Stimulated activated memory B cell treated with anti-CD40 and anti-IgM and Interleukin-4, amounts not matched to agents 10 μg/mL and 1 μg/mL and 100 μg/mL, for 72 hours (primary cell): ENCODE results near the gene CD200R1.

Source experiments
- ATAC-seq: fragments of 150-1000 bp; cut with Tn5 transposase; 2 replicates; pipeline ENCODE4 v1.10.0; 2021
- H3K27ac Mint-ChIP-seq: one replicate; pipeline ENCODE4 v1.8.0; 2022; ENCODE audit warnings: mild to moderate bottlenecking, mixed read lengths
- H3K27me3 Mint-ChIP-seq: one replicate; pipeline ENCODE4 v1.8.0; 2022; ENCODE audit warnings: mixed read lengths
- H3K36me3 Mint-ChIP-seq: one replicate; pipeline ENCODE4 v1.8.0; 2022; ENCODE audit warnings: mixed read lengths
- H3K4me1 Mint-ChIP-seq: one replicate; pipeline ENCODE4 v1.8.0; 2022; ENCODE audit warnings: mixed read lengths
- H3K4me3 Mint-ChIP-seq: one replicate; pipeline ENCODE4 v1.8.0; 2022; ENCODE audit warnings: mild to moderate bottlenecking, moderate library complexity, mixed read lengths
- H3K9me3 Mint-ChIP-seq: one replicate; pipeline ENCODE4 v1.8.0; 2022; ENCODE audit warnings: mixed read lengths

CD200R1 gene, protein sequence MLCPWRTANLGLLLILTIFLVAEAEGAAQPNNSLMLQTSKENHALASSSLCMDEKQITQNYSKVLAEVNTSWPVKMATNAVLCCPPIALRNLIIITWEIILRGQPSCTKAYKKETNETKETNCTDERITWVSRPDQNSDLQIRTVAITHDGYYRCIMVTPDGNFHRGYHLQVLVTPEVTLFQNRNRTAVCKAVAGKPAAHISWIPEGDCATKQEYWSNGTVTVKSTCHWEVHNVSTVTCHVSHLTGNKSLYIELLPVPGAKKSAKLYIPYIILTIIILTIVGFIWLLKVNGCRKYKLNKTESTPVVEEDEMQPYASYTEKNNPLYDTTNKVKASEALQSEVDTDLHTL

DNA sequence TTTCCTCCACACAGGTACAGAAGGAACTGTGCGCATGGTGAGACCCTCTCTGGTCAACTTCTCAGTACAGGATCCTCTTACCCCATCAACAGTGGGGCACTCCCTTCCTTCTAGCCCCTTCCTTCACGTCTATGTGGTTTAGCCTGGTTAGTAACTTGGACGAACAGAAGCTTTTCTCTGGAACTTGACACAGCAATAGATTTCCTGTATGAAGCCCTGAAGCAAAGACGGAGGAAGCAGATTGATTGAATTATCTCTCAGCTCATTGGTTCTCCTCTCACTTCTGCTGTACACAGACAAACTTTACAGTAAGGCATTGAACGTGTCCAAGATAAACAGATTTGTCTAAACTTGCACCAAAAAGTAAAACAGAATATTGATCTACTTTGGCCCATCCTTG lies at the start of gene CD200R1:
Gene CD200R1, minus strand, starts transcription at position 210 of the 400 bp plus-strand sequence. CDS start 246 bp downstream, outside the sequence.
- peak; percentile 26 for ATAC-seq
- Mint-ChIP-seq H3K4me1 (peaks cover 79% of the 10 kb centered on the region), H3K9me3 (no peaks in the 10 kb centered on the region)

DNA sequence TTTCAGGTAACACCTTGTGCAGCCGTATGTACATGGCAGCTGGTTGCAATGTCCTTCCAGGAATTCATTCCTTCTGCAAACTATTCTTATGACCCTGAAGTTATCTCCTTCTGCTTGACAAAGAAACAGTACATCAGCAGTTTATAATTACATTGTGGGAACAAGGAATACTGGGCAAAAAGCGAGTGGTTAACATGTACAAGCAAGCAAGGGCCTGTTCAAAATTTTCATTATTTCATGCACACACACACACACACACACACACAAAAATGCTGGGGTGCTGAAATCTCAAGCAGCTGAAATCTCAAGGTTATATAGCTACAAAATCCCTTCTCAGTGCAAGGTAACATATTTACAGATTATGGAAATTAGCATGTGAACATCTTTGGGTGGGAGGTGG lies 46.6 kb upstream of the CD200R1 start:
- ATAC-seq = no peak
- no peak overlapping the region for H3K4me3 Mint-ChIP-seq
- peaks cover 12% of the 10 kb centered on the region for H3K36me3 Mint-ChIP-seq
- H3K27me3 Mint-ChIP-seq = no peaks in the 10 kb centered on the region
- no peaks in the 10 kb centered on the region for H3K9me3 Mint-ChIP-seq
- no peak overlapping the region for H3K27ac Mint-ChIP-seq
- H3K4me1 Mint-ChIP-seq = peaks cover 35% of the 10 kb centered on the region

More for the DNA sequence above, at the start of gene CD200R1:
- Mint-ChIP-seq H3K4me3 (peak within 1 kb of the TSS; percentile 93), H3K36me3 (no peaks in the 10 kb centered on the region), H3K27me3 (no peaks in the 10 kb centered on the region), H3K27ac (peak within 1 kb of the TSS; percentile 94)

DNA sequence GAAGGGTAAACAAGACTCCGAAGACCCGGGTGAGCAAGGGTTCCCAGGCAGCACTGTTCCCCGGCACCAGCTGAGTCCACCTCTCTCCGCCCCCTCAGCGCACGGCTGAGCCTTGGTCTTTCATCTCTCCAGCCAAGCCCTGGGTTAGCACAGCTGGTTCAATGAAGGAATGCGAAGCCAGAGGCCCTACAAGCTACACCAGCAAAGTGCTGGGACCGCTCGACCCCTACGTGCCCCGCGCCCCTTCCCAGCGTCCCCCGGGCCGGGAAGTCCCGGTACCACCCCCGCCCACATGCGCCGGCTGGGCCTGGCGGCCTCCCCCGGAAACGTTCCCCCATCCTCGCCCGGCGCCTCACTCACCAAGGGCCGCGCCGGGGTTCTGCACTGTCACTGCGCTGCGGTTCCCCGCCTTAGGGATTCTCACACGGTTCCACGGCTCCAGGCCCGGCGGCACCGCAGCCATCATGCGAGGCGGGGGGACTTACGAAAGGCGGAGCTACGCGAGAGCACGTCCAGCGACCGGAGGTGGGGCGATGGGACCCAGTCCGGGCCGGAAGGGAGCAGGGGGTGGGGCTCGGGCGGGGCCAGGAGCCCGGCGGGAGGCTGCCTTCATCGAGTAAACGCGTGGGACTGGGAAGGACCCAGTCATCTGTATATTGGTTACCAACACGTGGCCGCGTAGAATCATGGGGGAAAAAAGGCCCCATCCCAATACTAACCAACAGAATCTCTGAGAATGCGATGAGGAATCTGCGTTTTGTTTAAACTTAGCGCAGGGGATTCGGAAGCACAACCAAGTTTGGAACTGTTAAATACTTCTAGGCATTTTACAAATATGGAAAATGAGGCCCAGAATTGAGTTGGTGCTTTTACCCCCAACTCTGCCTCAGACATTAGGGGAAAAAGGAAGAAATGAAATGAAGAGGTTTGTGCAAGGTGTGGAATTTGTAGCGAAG lies 44.6 kb upstream of the CD200R1 start:
- Mint-ChIP-seq H3K4me1 (peaks cover 53% of the 10 kb centered on the region), H3K36me3 (peaks cover 28% of the 10 kb centered on the region), H3K4me3 (peak overlapping the region; percentile 86)

DNA sequence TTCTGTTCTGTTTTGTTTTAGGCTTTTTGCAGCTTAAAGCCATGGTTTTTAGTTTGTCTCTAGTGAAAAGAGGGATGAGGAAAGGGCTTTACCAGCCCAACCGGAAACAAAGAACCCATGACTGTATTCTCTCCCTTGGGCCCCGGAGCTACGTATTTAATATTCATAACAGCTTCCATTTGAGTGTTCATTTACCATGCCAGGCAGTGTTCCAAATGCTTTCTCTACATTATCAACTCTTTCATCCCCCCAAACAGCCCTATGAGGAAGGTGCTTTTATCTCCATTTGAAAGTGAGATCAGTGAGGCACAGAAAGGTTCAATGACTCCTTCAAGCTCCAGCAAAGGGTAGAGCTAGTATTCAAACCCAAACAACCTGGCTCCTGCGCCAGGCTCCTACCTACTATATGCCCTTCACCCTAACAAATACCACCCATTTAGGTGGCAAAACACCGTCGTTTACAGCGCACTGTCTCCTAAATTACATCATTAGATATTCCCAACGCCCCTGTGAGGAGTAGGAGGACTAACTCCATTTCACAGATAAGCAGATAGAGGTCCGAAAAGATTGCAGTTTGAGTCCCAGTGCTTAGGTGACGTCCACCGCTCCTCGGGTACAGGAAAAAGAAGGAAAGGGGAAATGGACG lies 43.8 kb upstream of the CD200R1 start:
- Mint-ChIP-seq H3K9me3 (no peaks in the 10 kb centered on the region), H3K4me1 (peaks cover 56% of the 10 kb centered on the region), H3K27me3 (no peaks in the 10 kb centered on the region), H3K4me3 (peak overlapping the region; percentile 86), H3K36me3 (peaks cover 27% of the 10 kb centered on the region), H3K27ac (peak overlapping the region; percentile 88)
- no peak for ATAC-seq

More for the DNA sequence above, 44.6 kb upstream of the CD200R1 start:
- Mint-ChIP-seq H3K27me3 (no peaks in the 10 kb centered on the region), H3K27ac (peak overlapping the region; percentile 88), H3K9me3 (no peaks in the 10 kb centered on the region)
- peak; percentile 97 for ATAC-seq

DNA sequence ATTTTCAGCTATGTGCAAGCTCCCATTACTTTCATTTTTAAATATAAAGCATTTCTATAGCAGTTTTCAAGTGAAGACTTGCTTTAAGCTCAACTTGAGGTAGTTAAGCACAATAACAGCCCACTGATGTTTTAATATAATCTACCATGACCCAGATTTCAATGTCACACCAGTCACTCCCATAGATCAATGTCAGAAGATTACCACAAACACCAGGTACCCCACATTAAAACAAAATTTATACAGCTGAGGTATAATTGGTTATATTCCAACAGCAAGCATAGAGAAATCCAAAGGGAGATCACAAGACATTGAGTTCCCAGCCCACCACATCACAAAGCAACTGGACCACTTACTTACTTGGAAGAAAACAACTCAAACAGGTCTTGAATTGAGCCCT lies 38.7 kb upstream of the CD200R1 start:
- Mint-ChIP-seq H3K4me1 (peaks cover 51% of the 10 kb centered on the region), H3K27ac (peak overlapping the region; percentile 48), H3K36me3 (peaks cover 49% of the 10 kb centered on the region), H3K27me3 (no peaks in the 10 kb centered on the region), H3K4me3 (no peak overlapping the region), H3K9me3 (no peaks in the 10 kb centered on the region)
- ATAC-seq = no peak

DNA sequence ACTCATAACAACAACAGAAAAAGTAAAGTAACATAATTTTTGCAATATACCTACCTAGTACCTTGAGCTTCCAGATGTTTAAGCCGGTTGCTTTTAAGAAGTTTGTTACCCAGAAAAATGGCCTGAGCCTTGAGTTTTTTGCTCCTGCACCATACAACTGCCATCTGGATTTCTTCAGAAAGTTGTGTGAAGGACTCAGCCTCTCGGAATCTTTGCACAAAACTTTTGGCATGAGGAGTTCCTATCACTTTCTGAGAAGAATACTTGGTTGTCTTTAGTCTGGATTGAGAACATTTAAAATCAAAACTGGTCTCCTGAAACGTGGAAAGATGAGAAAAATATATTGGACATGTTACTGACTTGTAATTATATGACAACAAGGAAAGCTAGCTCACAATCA lies 33.2 kb upstream of the CD200R1 start:
- H3K4me3 Mint-ChIP-seq = no peak overlapping the region
- peaks cover 71% of the 10 kb centered on the region for H3K36me3 Mint-ChIP-seq
- H3K27ac Mint-ChIP-seq = peak overlapping the region; percentile 47
- no peaks in the 10 kb centered on the region for H3K9me3 Mint-ChIP-seq
- H3K4me1 Mint-ChIP-seq = peaks cover 13% of the 10 kb centered on the region
- H3K27me3 Mint-ChIP-seq = no peaks in the 10 kb centered on the region
- ATAC-seq = no peak

DNA sequence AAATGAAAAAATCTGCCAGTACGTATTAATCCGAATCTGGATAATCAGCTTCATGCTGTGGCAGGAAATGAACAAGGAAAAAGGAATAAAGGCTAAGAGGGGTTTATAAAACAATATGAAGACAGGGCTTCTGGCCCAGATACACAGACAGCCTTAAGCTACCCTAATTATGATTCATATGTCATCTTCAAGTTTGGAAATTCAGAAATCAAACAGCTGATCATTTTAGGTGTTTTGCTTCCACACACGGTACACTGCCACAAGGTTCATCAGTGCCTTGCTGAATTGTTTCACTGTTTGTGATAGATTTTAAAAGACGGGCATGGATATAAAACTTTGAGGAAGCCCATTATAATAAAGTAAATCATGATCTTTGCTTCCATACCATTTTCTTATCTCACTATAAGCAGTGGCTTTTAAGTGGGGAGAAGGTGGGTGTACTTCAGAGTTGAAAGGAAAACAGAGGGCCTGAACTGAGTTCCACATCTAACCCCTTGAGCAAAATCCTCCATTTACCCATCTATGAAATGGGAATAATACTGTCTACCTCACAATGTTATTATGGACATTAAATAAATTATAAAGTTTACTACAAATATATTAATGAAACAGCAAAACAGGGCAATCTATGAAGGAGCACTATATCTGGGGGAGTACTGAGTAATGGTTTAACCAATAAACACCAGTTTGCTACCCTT lies 31.6 kb upstream of the CD200R1 start:
- no peak for ATAC-seq
- Mint-ChIP-seq H3K27ac (no peak overlapping the region), H3K4me1 (peaks cover 14% of the 10 kb centered on the region), H3K27me3 (no peaks in the 10 kb centered on the region), H3K4me3 (no peak overlapping the region), H3K36me3 (peaks cover 64% of the 10 kb centered on the region), H3K9me3 (no peaks in the 10 kb centered on the region)

DNA sequence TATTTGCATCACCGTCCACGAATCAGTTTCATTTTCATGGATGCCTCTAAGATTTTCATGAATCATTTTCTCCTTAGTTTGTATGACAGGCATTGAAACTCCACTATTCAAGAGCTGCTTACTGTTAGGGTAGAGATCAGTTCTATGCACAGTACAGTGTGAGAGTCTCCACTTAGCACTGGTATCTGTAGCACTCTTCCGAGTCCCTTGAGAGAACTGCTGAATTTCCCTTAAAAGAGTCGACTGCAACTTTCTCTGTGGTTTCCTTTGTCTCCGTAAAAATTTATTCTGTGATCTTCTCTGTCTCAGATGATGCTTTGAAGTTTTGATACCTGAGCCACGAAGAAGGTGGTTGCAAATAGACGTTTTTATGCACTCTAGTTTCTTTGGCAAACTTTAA lies 30.7 kb upstream of the CD200R1 start:
- H3K4me1 Mint-ChIP-seq = peaks cover 12% of the 10 kb centered on the region
- H3K4me3 Mint-ChIP-seq = no peak overlapping the region
- H3K27ac Mint-ChIP-seq = no peak overlapping the region
- H3K27me3 Mint-ChIP-seq = no peaks in the 10 kb centered on the region
- no peak for ATAC-seq
- peaks cover 73% of the 10 kb centered on the region for H3K36me3 Mint-ChIP-seq
- H3K9me3 Mint-ChIP-seq = no peaks in the 10 kb centered on the region

DNA sequence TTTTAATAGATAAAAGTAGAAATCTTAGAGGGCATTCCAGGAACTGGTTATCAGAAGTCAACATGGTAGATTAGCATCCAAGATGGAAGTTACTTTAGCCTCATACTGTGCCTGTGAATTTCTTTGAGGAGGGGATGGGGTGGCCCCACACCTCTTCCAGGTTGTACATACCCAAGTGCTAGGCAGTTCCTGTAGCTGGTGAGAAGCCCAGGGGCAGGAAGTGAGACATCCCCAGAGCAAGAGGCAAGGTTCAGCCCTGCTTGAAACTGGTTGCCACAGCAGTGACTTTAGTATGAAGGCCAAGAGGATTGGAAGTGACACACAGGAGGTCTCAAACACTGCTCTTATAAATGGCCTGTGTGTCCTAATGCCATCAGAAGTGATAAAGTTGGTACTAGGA lies 27.8 kb upstream of the CD200R1 start:
- no peaks in the 10 kb centered on the region for H3K9me3 Mint-ChIP-seq
- H3K27ac Mint-ChIP-seq = no peak overlapping the region
- peaks cover 5% of the 10 kb centered on the region for H3K4me1 Mint-ChIP-seq

DNA sequence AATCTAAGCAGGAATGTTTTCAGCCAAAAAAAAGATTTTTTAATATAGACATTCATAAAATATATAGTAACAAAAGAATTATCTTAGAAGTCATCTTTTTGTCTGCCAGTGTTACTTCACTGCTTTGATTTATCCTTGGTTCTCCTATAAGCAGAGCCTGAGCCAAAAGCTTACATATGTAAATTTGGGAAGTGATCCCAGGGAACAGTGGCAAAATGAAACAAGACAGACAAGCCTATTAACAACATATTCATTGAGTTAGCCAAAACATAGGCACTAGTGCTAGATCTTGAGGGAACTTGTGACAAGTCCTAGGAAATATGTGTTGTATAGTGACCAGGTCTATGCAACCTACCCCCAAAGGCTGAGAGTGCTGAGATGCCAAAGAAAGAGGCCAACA lies 27.1 kb upstream of the CD200R1 start:
- Mint-ChIP-seq H3K36me3 (peaks cover 51% of the 10 kb centered on the region), H3K27ac (no peak overlapping the region), H3K27me3 (no peaks in the 10 kb centered on the region), H3K9me3 (no peaks in the 10 kb centered on the region), H3K4me1 (peaks cover 5% of the 10 kb centered on the region), H3K4me3 (no peak overlapping the region)
- no peak for ATAC-seq

More for the DNA sequence above, 27.8 kb upstream of the CD200R1 start:
- Mint-ChIP-seq H3K27me3 (no peaks in the 10 kb centered on the region), H3K4me3 (no peak overlapping the region), H3K36me3 (peaks cover 58% of the 10 kb centered on the region)
- no peak for ATAC-seq

DNA sequence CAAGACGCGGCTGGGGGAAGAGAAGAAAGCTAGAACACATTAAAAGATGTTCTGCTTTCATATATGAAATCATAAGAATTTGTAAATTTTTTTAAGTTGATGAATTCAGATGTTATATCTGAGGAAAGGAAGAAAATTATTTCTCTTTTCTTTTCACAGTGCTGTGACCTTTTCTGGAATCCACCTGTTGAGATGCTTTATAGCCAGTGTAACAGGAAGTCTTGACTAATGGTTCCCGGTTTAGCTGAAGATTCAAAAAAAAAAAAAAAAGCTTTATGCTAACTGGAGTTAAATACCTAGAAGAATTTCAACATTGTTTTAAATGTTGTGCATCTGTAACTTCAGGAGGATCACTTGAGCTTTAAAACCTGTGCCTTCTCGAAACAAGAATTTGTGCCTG lies 25.8 kb upstream of the CD200R1 start:
- Mint-ChIP-seq H3K27me3 (no peaks in the 10 kb centered on the region), H3K9me3 (no peaks in the 10 kb centered on the region), H3K27ac (peak overlapping the region; percentile 30), H3K36me3 (peaks cover 40% of the 10 kb centered on the region), H3K4me1 (peaks cover 5% of the 10 kb centered on the region), H3K4me3 (no peak overlapping the region)
- ATAC-seq = no peak

DNA sequence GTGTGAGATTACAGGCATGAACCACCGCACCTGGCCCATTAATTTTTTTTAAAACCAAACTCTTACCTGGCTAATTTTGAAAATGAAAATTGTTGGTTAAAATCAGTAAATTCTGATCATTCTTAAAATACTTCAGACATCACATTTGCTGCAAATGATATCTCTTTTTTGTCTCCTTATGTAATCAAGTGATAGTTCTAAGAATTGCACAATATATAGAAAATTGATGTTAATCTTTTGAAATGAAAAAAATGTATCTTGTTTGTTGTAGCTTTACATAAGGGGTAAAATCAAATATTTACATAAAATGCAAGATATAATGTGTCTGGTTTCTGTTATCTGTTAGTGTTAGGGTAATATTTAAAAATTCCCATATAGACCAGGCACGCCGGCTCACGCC lies 20.9 kb upstream of the CD200R1 start:
- no peak for ATAC-seq
- H3K4me3 Mint-ChIP-seq = no peak overlapping the region
- no peaks in the 10 kb centered on the region for H3K9me3 Mint-ChIP-seq
- H3K4me1 Mint-ChIP-seq = peaks cover 22% of the 10 kb centered on the region
- H3K27ac Mint-ChIP-seq = no peak overlapping the region
- H3K27me3 Mint-ChIP-seq = no peaks in the 10 kb centered on the region
- peaks cover 22% of the 10 kb centered on the region for H3K36me3 Mint-ChIP-seq

DNA sequence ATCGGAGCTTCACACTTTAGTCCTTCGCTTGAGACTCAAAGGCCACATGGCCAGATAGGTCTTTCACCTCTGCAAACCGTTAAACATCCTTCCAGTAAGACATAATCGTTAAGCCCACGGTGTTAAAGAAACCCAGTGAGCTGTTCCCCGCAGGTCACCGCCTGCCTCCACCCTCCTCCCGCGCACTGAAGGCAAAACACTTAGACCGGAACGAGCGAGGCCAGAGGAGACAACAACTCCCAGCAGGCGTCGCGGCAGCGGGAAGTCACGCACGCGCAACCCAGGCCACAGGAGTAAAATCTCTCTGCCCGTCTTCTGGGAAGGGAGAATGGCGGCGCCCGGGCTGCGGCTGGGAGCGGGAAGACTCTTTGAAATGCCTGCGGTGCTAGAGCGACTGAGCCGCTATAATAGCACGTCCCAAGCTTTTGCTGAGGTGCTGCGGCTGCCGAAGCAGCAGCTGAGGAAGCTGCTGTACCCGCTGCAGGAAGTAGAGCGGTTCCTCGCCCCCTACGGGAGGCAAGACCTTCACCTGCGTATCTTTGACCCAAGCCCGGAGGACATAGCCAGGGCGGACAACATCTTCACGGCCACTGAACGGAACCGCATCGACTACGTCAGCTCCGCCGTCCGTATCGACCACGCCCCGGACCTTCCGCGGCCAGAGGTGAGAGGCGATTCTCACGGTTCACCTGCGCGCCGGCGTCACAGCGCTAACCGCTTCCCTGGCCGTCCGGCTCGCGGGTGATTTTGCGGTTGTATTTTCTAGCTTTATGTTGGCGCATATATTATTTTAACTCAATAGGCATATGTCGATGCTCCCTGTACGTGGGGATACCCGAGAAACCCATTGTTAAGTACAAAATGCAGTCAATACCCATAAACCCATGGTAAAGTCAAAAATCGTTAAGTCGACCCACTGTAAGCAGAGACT lies 16.0 kb upstream of the CD200R1 start, which contains the start of gene GTPBP8:
Gene GTPBP8, plus strand, starts transcription at position 313 of the 931 bp plus-strand sequence. Its CDS starts 16 bp downstream, at position 329.
- peak; percentile 97 for ATAC-seq
- Mint-ChIP-seq H3K27ac (peak within 1 kb of the TSS; percentile 97), H3K36me3 (peaks cover 9% of the 10 kb centered on the region), H3K4me3 (peak within 1 kb of the TSS; percentile 78), H3K27me3 (no peaks in the 10 kb centered on the region), H3K9me3 (no peaks in the 10 kb centered on the region), H3K4me1 (peaks cover 28% of the 10 kb centered on the region)
